ENCODE measurements around the gene MYCBP2. TPM values are rescaled to one million over a fixed set of nuclear protein-coding genes. Genes with fewer than 3 reads are reported as not detected.

MYCBP2 gene
- total RNA-seq, 1 donor from 2014 or later = 44.1 TPM

GRCh38 chr13:77053192-77053591 is 273.7 kb downstream of the MYCBP2 start:
- ATAC-seq (no peak), DNase-seq (no peak)
- intact Hi-C loops (cut with micrococcal nuclease) = no loop called here

- intact Hi-C loops (cut with micrococcal nuclease) = no loop called here
- DNase-seq (no peak), ATAC-seq (no peak)
Observed at GRCh38 chr13:77048681-77049080, 278.2 kb downstream of the MYCBP2 start.

GRCh38 chr13:77047649-77048343 is 279.1 kb downstream of the MYCBP2 start:
- intact Hi-C loops (cut with micrococcal nuclease) = no loop called here
- ATAC-seq (no peak), DNase-seq (no peak)

GRCh38 chr13:77042566-77043177 is 284.2 kb downstream of the MYCBP2 start:
- ATAC-seq = no peak
- intact Hi-C loops (cut with micrococcal nuclease) = no loop called here
- DNase-seq = no peak

GRCh38 chr13:77040835-77041234 is 286.1 kb downstream of the MYCBP2 start:
- ATAC-seq = no peak
- DNase-seq = no peak
- intact Hi-C loops (cut with micrococcal nuclease) = no loop called here

GRCh38 chr13:77040076-77040475 is 286.8 kb downstream of the MYCBP2 start:
- ATAC-seq (no peak), DNase-seq (no peak)
- intact Hi-C loops (cut with micrococcal nuclease) = no loop called here

GRCh38 chr13:77038907-77039480 is 287.9 kb downstream of the MYCBP2 start:
- DNase-seq = no peak
- intact Hi-C loops (cut with micrococcal nuclease) = no loop called here
- no peak for ATAC-seq

- DNase-seq (no peak), ATAC-seq (no peak)
- intact Hi-C loops (cut with micrococcal nuclease) = no loop called here
Observed at GRCh38 chr13:77036279-77036678, 290.6 kb downstream of the MYCBP2 start.

GRCh38 chr13:77034881-77035280 is 292.0 kb downstream of the MYCBP2 start:
- no peak for DNase-seq
- no peak for ATAC-seq
- intact Hi-C loops (cut with micrococcal nuclease) = no loop called here

- intact Hi-C loops (cut with micrococcal nuclease) = no loop called here
- DNase-seq (no peak), ATAC-seq (no peak)
Observed at GRCh38 chr13:77033717-77034302, 293.1 kb downstream of the MYCBP2 start.

GRCh38 chr13:77031656-77032243 is 295.1 kb downstream of the MYCBP2 start:
- intact Hi-C loops (cut with micrococcal nuclease) = no loop called here

GRCh38 chr13:77029436-77029835 is 297.5 kb downstream of the MYCBP2 start:
- intact Hi-C loops (cut with micrococcal nuclease) = no loop called here
- DNase-seq = no peak
- ATAC-seq = no peak

More at GRCh38 chr13:77031656-77032243, 295.1 kb downstream of the MYCBP2 start:
- ATAC-seq (no peak), DNase-seq (no peak)

- intact Hi-C loops (cut with micrococcal nuclease) = no loop called here
- DNase-seq (no peak), ATAC-seq (peak; percentile 34)
Observed at GRCh38 chr13:77028202-77028601, 298.7 kb downstream of the MYCBP2 start.

GRCh38 chr13:77026861-77027621 is 299.9 kb downstream of the MYCBP2 start, which contains the start of gene FBXL3:
TSS of gene FBXL3 (minus strand) at chr13:77027159. CDS start at chr13:77021860, 5,299 bp downstream.
- intact Hi-C loops (cut with micrococcal nuclease) = no loop called here
- ATAC-seq (peak; percentile 90), DNase-seq (peak; percentile 93)

- ATAC-seq = peak; percentile 81
- peak; percentile 92 for DNase-seq
- intact Hi-C loops (cut with micrococcal nuclease) = no loop called here
Observed at GRCh38 chr13:77026255-77026860, 300.5 kb downstream of the MYCBP2 start.

GRCh38 chr13:77022341-77022740 is 304.6 kb downstream of the MYCBP2 start:
- ATAC-seq (no peak), DNase-seq (no peak)
- intact Hi-C loops (cut with micrococcal nuclease) = no loop called here

- intact Hi-C loops (cut with micrococcal nuclease) = no loop called here
- no peak for ATAC-seq
- DNase-seq = no peak
Observed at GRCh38 chr13:77019756-77020155, 307.1 kb downstream of the MYCBP2 start.

GRCh38 chr13:77016888-77017623 is 309.8 kb downstream of the MYCBP2 start:
- ATAC-seq (peak; percentile 49), DNase-seq (no peak)
- intact Hi-C loops (cut with micrococcal nuclease) = no loop called here

All from left ventricle myocardium superior (tissue), 1 donor.